HG02884 (cell line): ENCODE data around the gene TPST2.
"Not testable (repeated sequence)": the region's sequence is repeated elsewhere in the genome, so short reads cannot be mapped to it uniquely, and the experiment has no call there.

Experiments
- ATAC-seq: cut with Tn5 transposase; IDR thresholded peaks from one replicate; pipeline ENCODE4 v1.9.1; 2021; ENCODE audit warnings: mild to moderate bottlenecking, moderate library complexity; ENCODE audit not compliant: unreplicated experiment

Gene TPST2

DNA sequence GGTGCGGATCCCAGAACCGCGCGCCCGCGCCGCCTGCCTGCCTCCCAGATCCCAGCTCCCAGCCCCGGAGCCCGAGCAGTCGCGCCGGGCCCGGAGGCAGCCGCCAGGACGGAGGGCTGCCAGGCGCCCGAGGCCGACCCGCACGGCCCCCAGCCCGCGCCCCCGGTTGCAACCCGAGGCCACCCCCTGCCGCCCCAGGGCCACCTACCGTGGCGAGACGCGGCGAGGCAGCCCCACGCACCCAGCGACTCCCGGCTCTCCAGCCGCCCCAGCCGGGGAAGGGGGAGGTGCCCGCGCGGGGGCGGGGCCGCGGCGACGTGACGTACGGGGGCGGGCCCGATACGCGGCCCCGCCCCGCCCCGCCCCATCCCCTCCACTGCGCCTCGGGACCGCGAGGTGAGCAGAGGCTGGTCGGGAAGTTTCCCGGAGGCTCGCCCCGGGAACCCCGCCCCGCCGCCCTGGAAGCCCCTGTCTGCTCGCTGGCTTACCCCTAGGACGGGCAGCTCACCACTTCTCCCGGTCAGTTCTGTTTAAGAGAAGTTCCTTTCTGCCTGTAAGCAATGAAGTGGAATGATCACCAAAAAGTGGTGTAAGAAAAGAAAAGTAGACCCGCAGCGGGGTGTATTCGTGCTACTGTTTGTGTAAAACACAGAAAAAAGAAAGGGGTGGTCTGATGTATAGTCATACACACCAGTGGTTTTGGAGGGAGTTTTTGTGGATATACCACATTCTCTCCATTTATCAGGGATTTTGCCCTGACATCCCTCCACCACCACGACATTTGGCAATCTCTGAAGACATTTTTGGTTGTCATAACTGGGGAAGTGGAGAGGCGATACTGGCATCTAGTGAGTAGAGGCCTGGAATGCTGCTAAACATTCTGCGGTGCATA lies at the start of gene TPST2:
Gene TPST2 (minus strand): TSS at position 288 of the 892 bp plus-strand sequence. CDS start 48,502 bp downstream, outside the sequence.
- peak; percentile 56 for ATAC-seq

GRCh38 chr22:26636296-26636695 lies 46.4 kb upstream of the TPST2 start:
- ATAC-seq: no peak

DNA sequence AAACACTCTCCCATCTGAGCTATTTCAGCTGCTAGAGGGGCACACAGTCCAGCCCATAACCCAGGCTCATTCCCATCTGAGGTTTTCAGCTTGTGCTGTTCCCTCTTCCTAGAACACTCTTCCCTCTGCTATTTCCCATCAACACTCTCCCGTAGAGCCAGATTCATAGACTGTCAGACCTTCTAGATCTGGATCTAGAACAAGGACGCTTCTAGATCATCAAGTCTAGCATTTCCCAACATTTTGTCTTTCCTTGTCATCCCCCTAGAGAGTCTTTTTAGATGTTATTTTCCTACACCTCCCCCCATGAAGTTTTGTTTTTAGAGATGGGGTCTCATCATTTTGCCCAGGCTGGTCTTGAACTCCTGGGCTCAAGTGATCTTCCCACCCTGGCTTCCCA lies 45.2 kb upstream of the TPST2 start:
- no peak for ATAC-seq

GRCh38 chr22:26634189-26634588 lies 44.3 kb upstream of the TPST2 start:
- ATAC-seq: no peak

- no peak for ATAC-seq
Measured at GRCh38 chr22:26632422-26633155, 42.7 kb upstream of the TPST2 start.

DNA sequence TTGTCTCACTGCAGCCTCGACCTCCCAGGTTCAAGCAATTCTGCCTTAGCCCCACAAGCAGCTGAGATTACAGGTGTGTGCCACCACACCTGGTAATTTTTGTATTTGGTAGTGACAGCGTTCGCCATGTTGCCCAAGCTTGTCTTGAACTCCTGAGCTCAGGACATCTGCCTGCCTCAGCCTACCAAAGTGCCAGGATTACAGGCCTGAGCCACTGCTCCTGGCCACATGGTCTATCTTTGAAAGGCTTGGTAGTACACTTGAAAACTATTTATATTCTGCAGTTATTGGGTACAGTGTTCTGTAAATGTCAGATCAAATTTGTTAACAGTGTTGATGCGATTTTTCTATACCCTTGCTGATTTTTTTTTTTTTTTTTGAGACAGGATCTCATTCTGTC lies 41.4 kb upstream of the TPST2 start:
- no peak for ATAC-seq

DNA sequence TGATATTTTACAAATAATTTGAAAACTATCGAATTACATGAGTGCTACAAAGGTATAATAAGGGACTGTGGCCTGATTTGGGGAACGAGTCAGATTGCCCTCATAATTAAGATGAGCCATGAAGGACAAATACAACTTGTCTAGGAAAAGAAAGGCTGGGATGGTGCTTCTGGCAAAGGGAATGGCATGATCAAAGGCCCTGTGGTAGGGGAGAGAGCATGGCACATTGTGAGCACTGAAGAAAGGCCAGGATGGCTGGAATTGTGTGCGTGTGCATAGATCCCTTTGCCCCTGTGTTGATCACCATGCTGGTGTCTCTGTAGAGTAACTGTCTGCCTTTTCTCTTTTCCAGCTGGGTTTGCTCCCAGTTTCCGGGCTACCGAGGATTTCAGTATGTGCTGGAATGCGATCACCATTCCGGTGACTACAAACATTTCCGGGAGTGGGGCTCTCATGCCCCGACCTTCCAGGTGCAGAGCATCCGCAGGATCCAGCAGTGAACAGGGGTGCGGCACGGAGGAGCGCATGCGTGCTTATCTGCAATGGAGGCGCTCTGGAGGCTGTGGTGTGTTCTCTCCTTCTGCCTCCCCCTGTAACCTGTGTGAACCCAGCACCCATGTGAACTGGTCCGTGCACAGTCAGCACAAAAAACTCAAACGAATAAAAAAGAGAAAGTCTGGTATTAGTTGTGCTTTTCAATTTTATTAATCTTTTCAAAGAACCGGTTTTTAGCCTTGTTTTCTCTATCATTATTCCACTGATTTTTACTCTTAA lies 40.2 kb upstream of the TPST2 start:
- no peak for ATAC-seq

DNA sequence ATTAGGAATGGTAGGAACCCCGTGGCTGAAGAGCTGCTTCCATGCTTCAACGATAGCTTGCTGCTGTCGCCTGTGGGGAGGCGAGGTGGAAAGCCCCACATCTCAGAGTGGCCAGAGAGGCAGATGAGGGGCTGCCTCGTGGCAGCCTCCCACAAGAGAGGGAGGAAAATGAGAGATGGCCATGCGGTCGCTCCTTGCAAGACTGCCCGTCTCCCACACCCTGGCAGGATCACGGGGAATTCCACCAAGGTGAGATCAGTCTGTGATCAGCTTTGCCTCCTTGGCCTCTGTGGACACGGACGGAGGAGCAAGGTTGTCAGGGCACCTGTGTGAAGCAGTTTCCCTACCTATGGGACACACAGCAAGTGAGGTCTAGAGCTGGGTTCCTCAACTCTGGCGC lies 34.9 kb upstream of the TPST2 start:
- no peak for ATAC-seq

DNA sequence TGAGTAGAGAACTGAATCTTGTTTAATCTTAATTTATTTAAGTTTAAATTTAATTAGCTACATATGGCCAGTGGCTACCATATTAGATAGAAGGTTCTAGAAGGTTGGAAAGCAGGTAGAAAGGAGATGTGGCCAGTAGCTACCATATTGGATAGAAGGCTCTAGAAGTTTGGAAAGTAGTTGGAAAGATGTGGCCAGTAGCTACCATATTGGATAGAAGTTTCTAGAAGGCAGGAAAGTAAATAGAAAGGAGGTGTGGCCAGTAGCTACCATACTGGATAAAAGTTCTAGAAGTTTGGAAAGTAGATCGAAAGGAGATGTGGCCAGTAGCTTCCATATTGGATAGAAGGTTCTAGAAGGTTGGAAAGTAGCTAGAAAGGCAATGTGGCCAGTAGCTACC lies 34.1 kb upstream of the TPST2 start:
- no peak for ATAC-seq

DNA sequence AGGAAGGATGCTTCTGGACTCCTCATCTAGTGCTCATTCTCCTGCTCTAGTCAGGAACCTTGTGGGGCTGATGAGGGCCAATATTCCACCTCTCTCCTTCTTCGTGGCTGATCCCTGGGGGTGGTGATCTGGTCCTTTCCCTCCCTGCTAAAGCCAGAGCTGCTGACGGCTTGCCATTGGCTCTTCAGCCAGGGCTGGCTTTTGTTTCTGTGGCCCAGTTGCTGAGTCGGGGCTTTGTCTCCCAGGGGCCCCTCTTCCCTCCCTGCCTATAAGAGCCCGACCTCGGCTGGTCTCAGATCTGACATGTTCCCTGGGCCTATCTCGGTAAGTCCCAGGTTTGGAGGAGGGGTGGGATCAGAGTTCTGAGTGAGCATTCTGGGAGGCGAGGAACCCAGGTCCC lies 31.7 kb upstream of the TPST2 start, which contains the start of gene CRYBA4:
Gene CRYBA4 (plus strand): TSS at position 301 of the 400 bp plus-strand sequence. CDS start 634 bp downstream, outside the sequence.
- ATAC-seq: no peak

GRCh38 chr22:26620197-26620596 lies 30.3 kb upstream of the TPST2 start:
- no peak for ATAC-seq

DNA sequence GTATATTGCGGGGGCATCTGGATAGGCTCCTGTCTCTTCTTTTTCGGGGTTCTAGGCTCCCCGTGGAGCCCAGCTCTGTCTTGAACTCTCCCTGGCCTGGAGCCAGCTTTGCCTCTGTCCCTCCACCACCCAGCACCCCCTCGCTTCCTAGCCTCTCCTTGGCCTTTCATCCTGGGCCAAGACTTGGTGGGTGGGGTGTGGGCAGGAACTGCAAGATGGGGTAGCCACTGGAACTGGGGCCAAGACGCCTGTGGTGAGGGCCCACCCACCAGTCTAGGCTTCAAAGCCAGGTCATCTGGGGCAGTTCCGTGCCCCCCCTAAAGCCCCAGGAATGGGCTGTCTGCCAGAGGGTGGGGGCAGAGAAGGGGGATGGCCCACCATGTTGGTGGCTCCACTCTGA lies 29.6 kb upstream of the TPST2 start:
- no peak for ATAC-seq

GRCh38 chr22:26618455-26618854 lies 28.5 kb upstream of the TPST2 start:
- ATAC-seq: no peak

GRCh38 chr22:26617271-26618199 lies 27.6 kb upstream of the TPST2 start, which contains the start of gene CRYBB1:
CRYBB1 (minus strand) TSS chr22:26618027; CDS start chr22:26616319, 1,708 bp downstream.
- no peak for ATAC-seq

DNA sequence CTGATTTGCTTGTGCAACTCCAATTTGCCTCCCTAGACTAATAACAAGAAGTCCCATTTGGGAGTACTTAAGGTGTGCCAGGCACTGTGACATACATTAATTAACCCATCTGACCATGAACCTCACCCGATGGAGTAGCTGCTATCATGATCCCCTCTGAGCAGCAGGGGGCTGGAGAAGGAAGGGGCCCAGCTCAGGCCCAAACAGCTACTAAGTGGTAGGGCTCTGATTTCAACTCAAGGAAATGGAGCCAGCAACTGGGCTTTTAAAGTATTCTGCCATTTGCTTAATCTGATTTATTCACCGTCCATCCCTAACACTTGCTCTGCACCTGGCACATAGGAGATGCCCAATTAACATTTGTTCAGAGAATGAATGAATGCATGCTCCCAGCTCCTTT lies 26.7 kb upstream of the TPST2 start:
- no peak for ATAC-seq

- ATAC-seq: no peak
Measured at GRCh38 chr22:26615830-26616435, 26.0 kb upstream of the TPST2 start.

GRCh38 chr22:26615149-26615548 lies 25.2 kb upstream of the TPST2 start:
- no peak for ATAC-seq

- ATAC-seq: no peak
Measured at GRCh38 chr22:26614322-26614721, 24.4 kb upstream of the TPST2 start.

- ATAC-seq: not testable (repeated sequence)
Measured at GRCh38 chr22:26613753-26614152, 23.8 kb upstream of the TPST2 start.

- no peak for ATAC-seq
Measured at GRCh38 chr22:26612652-26613051, 22.7 kb upstream of the TPST2 start.
